Stimulated activated CD8-positive, alpha-beta memory T cell treated with anti-CD3 and anti-CD28 coated beads, Interleukin-15, amount 100 ng/mL, for 24 hours (primary cell): ENCODE data around the gene CTSG.
"Not testable (repeated sequence)": the region's sequence is repeated elsewhere in the genome, so short reads cannot be mapped to it uniquely, and the experiment has no call there.

Source experiments
- DNase-seq: peaks from one replicate; pipeline ENCODE4 v3.0.0-alpha.2; 2020; ENCODE audit warnings: low read depth

Gene CTSG

GRCh38 chr14:24542346-24542936 is 33.6 kb downstream of the CTSG start:
- DNase-seq: no peak

DNA sequence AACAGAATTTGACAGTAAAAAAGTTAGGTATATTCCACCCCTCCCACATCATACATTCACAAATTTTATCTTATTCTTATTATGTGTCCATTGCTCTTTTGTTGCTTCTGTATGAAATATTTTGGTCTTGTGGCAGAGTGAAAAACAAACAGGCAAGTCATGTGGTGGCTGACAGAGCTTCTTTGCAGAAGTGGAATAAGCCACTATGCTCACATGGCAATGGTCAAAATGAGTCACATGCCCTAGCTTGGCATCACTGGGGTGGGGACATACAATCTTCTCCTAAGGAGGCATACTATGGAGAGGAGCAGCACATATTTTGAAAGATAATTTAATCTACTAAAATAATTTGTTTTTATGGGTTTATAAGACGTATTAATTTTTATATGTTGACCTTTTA is 40.3 kb downstream of the CTSG start:
- DNase-seq: no peak

DNA sequence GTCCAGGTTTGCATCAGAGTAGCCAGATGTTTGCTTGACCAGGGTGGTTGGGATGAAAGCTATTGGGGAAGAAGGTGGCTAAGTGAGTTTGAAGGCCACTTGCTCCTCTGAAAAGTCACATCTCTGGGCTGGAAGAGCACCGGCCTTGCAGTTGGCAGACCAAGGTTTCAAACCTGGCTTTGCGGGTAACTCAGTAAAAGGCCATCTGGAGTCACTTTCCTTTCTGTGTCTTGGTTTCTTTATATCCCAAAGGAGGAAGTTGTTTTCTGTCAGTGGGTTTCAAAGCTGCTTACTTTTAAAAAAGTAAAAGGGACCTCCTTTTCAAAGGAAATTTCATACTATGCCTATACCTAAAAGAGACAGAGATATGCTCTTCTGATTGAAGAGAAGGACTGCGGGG is 41.8 kb downstream of the CTSG start:
- no peak for DNase-seq

DNA sequence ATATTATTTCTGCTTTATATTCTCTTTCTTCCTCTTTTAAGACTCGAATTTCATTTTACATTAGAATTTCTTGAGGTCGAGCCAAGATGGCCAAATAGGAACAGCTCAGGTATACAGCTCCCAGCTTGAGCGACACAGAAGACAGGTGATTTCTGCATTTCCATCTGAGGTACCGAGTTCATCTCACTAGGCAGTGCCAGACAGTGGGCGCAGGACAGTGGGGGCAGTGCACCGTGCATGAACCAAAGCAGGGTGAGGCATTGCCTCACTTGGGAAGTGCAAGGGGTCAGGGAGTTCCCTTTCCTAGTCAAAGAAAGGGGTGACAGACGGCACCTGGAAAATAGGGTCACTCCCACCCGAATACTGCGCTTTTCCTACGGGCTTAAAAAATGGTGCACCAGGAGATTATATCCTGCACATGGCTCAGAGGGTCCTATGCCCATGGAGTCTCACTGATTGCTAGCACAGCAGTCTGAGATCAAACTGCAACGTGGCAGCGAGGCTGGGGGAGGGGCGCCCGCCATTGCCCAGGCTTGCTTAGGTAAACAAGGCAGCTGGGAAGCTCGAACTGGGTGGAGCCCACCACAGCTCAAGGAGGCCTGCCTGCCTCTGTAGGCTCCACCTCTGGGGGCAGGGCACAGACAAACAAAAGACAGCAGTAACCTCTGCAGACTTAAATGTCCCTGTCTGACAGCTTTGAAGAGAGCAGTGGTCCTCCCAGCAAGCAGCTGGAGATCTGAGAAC is 50.0 kb downstream of the CTSG start:
- not testable (repeated sequence) for DNase-seq
